Activated T-cell treated with anti-CD3 and anti-CD28 coated beads for 4 hours (primary cell): ENCODE data around the gene RAET1G.
"Not testable (repeated sequence)": the region's sequence is repeated elsewhere in the genome, so short reads cannot be mapped to it uniquely, and the experiment has no call there.

Experiments
- DNase-seq: peaks from one replicate; pipeline ENCODE4 v3.0.0-alpha.2; 2020

The RAET1G gene

GRCh38 chr6:149953390-149953789, 30.5 kb upstream of the RAET1G start:
- not testable (repeated sequence) for DNase-seq

- no peak for DNase-seq
Observed at GRCh38 chr6:149951626-149952025, 28.7 kb upstream of the RAET1G start.

- DNase-seq, result no peak
Observed at GRCh38 chr6:149951096-149951495, 28.2 kb upstream of the RAET1G start.

- DNase-seq, result no peak
Observed at GRCh38 chr6:149950423-149950822, 27.5 kb upstream of the RAET1G start.

- no peak for DNase-seq
Observed at GRCh38 chr6:149948616-149949015, 25.7 kb upstream of the RAET1G start.

- DNase-seq, result no peak
Observed at GRCh38 chr6:149948011-149948410, 25.1 kb upstream of the RAET1G start.

- not testable (repeated sequence) for DNase-seq
Observed at GRCh38 chr6:149947533-149947932, 24.6 kb upstream of the RAET1G start.

GRCh38 chr6:149946631-149947030, 23.7 kb upstream of the RAET1G start:
- not testable (repeated sequence) for DNase-seq

- DNase-seq, result not testable (repeated sequence)
Observed at GRCh38 chr6:149945276-149945675, 22.4 kb upstream of the RAET1G start.

GRCh38 chr6:149943321-149943720, 20.4 kb upstream of the RAET1G start:
- not testable (repeated sequence) for DNase-seq

- no peak for DNase-seq
Observed at GRCh38 chr6:149942461-149942829, 19.5 kb upstream of the RAET1G start.

GRCh38 chr6:149941583-149942460, 18.9 kb upstream of the RAET1G start, which contains the start of gene ULBP2:
ULBP2 (plus strand) TSS chr6:149942014; CDS start chr6:149942073, 59 bp downstream.
- DNase-seq, result peak; percentile 89

- no peak for DNase-seq
Observed at GRCh38 chr6:149940672-149940982, 17.7 kb upstream of the RAET1G start.

- no peak for DNase-seq
Observed at GRCh38 chr6:149939909-149940671, 17.2 kb upstream of the RAET1G start.

- DNase-seq, result no peak
Observed at GRCh38 chr6:149939356-149939648, 16.4 kb upstream of the RAET1G start.

- no peak for DNase-seq
Observed at GRCh38 chr6:149938571-149939355, 15.8 kb upstream of the RAET1G start.

GRCh38 chr6:149938013-149938570, 15.2 kb upstream of the RAET1G start:
- DNase-seq, result not testable (repeated sequence)

- DNase-seq, result no peak
Observed at GRCh38 chr6:149936743-149937142, 13.8 kb upstream of the RAET1G start.

- DNase-seq, result no peak
Observed at GRCh38 chr6:149935668-149936067, 12.7 kb upstream of the RAET1G start.

- DNase-seq, result no peak
Observed at GRCh38 chr6:149935246-149935645, 12.3 kb upstream of the RAET1G start.

GRCh38 chr6:149934249-149935156, 11.6 kb upstream of the RAET1G start:
- DNase-seq, result peak; percentile 70

- no peak for DNase-seq
Observed at GRCh38 chr6:149933461-149933860, 10.5 kb upstream of the RAET1G start.
